Activated T-helper 2 cell treated with anti-CD3 and anti-CD28 coated beads, Interferon-gamma antibody, Interleukin-2, Interleukin-4, amounts not matched to agents 10 μg/mL and 5 μg/mL and 100 μg/mL, durations not matched to agents 14 hours and 24 hours and 36 hours (primary cell): ENCODE measurements around the gene SLC24A1. TPM values are rescaled to one million over a fixed set of nuclear protein-coding genes. Genes with fewer than 3 reads are reported as not detected.

Experiments
- DNase-seq: peaks from one replicate; pipeline ENCODE4 v3.0.0; 2021; ENCODE audit warnings: low spot score
- H3K27ac Mint-ChIP-seq: one replicate; pipeline ENCODE4 v1.8.0; 2021; ENCODE audit warnings: mixed read lengths
- H3K27me3 Mint-ChIP-seq: one replicate; pipeline ENCODE4 v1.8.0; 2021; ENCODE audit warnings: low read depth, mixed read lengths
- H3K36me3 Mint-ChIP-seq: one replicate; pipeline ENCODE4 v1.8.0; 2021; ENCODE audit warnings: low read depth, mixed read lengths
- H3K4me1 Mint-ChIP-seq: one replicate; pipeline ENCODE4 v1.8.0; 2021; ENCODE audit warnings: low read depth, mixed read lengths
- H3K4me3 Mint-ChIP-seq: one replicate; pipeline ENCODE4 v1.8.0; 2021; ENCODE audit warnings: low read depth, mild to moderate bottlenecking, moderate library complexity, mixed read lengths
- H3K9me3 Mint-ChIP-seq: one replicate; pipeline ENCODE4 v1.8.0; 2021; ENCODE audit warnings: mixed read lengths
- intact Hi-C: fragments of 100-400 bp; cut with micrococcal nuclease; formaldehyde crosslinking; loops from one replicate; pipeline ENCODE4 v1.15.1; 2023
- total RNA-seq: library from RNA; stranded (reverse); gene quantifications from 2 replicates; pipeline ENCODE4 v1.2.3, GENCODE V29; 2022

Gene SLC24A1
- total RNA-seq, 1 donor from 2014 or later: 5.3 TPM

GRCh38 chr15:65675551-65675950, 53.8 kb downstream of the SLC24A1 start:
- H3K4me1 Mint-ChIP-seq: no peaks in the 10 kb centered on the region
- no peak for DNase-seq
- no peak overlapping the region for H3K27ac Mint-ChIP-seq
- no peaks in the 10 kb centered on the region for H3K27me3 Mint-ChIP-seq
- peaks cover 39% of the 10 kb centered on the region for H3K36me3 Mint-ChIP-seq
- H3K9me3 Mint-ChIP-seq: no peaks in the 10 kb centered on the region
- intact Hi-C loops: no loop called here
- no peak overlapping the region for H3K4me3 Mint-ChIP-seq

GRCh38 chr15:65676123-65676522, 54.4 kb downstream of the SLC24A1 start:
- Mint-ChIP-seq H3K4me1 (no peaks in the 10 kb centered on the region), H3K27me3 (no peaks in the 10 kb centered on the region), H3K4me3 (no peak overlapping the region), H3K9me3 (no peaks in the 10 kb centered on the region), H3K27ac (no peak overlapping the region), H3K36me3 (peaks cover 39% of the 10 kb centered on the region)
- DNase-seq: no peak
- intact Hi-C loops: no loop called here

- H3K4me3 Mint-ChIP-seq: no peak overlapping the region
- no peak overlapping the region for H3K27ac Mint-ChIP-seq
- no peaks in the 10 kb centered on the region for H3K27me3 Mint-ChIP-seq
- no peaks in the 10 kb centered on the region for H3K9me3 Mint-ChIP-seq
- intact Hi-C loops: no loop called here
- peaks cover 15% of the 10 kb centered on the region for H3K4me1 Mint-ChIP-seq
- H3K36me3 Mint-ChIP-seq: peaks cover 39% of the 10 kb centered on the region
- DNase-seq: no peak
These were observed 58.8 kb downstream of the SLC24A1 start for GRCh38 chr15:65680544-65680943.

- H3K27ac Mint-ChIP-seq: no peak overlapping the region
- no peak overlapping the region for H3K4me3 Mint-ChIP-seq
- H3K9me3 Mint-ChIP-seq: no peaks in the 10 kb centered on the region
- no peaks in the 10 kb centered on the region for H3K27me3 Mint-ChIP-seq
- intact Hi-C loops: no loop called here
- peaks cover 15% of the 10 kb centered on the region for H3K4me1 Mint-ChIP-seq
- DNase-seq: no peak
- peaks cover 54% of the 10 kb centered on the region for H3K36me3 Mint-ChIP-seq
These were observed 60.7 kb downstream of the SLC24A1 start for GRCh38 chr15:65682404-65682911.

GRCh38 chr15:65688462-65688861, 66.7 kb downstream of the SLC24A1 start:
- H3K27ac Mint-ChIP-seq: peak overlapping the region; percentile 24
- intact Hi-C loops: no loop called here
- H3K4me1 Mint-ChIP-seq: peaks cover 21% of the 10 kb centered on the region
- no peak overlapping the region for H3K4me3 Mint-ChIP-seq
- H3K9me3 Mint-ChIP-seq: peaks cover 4% of the 10 kb centered on the region
- H3K27me3 Mint-ChIP-seq: no peaks in the 10 kb centered on the region
- DNase-seq: no peak
- peaks cover 80% of the 10 kb centered on the region for H3K36me3 Mint-ChIP-seq

- Mint-ChIP-seq H3K36me3 (peaks cover 71% of the 10 kb centered on the region), H3K4me1 (peaks cover 17% of the 10 kb centered on the region)
These were observed 68.4 kb downstream of the SLC24A1 start for GRCh38 chr15:65690173-65690572.

GRCh38 chr15:65690778-65691177, 69.0 kb downstream of the SLC24A1 start:
- Mint-ChIP-seq H3K4me1 (peaks cover 17% of the 10 kb centered on the region), H3K27ac (no peak overlapping the region), H3K9me3 (peaks cover 4% of the 10 kb centered on the region), H3K36me3 (peaks cover 71% of the 10 kb centered on the region), H3K27me3 (no peaks in the 10 kb centered on the region), H3K4me3 (no peak overlapping the region)
- DNase-seq: no peak
- intact Hi-C loops: no loop called here

More at GRCh38 chr15:65690173-65690572, 68.4 kb downstream of the SLC24A1 start:
- DNase-seq: no peak
- intact Hi-C loops: no loop called here
- Mint-ChIP-seq H3K4me3 (no peak overlapping the region), H3K9me3 (peaks cover 4% of the 10 kb centered on the region), H3K27me3 (no peaks in the 10 kb centered on the region), H3K27ac (no peak overlapping the region)

GRCh38 chr15:65695081-65695480, 73.3 kb downstream of the SLC24A1 start:
- intact Hi-C loops: no loop called here
- peaks cover 52% of the 10 kb centered on the region for H3K36me3 Mint-ChIP-seq
- no peak overlapping the region for H3K4me3 Mint-ChIP-seq
- H3K4me1 Mint-ChIP-seq: peaks cover 2% of the 10 kb centered on the region
- no peak overlapping the region for H3K27ac Mint-ChIP-seq
- no peak for DNase-seq
- H3K9me3 Mint-ChIP-seq: no peaks in the 10 kb centered on the region
- H3K27me3 Mint-ChIP-seq: no peaks in the 10 kb centered on the region

Other genes with a start within 250 kb of the SLC24A1 start
- gene IGDCC3, start 243.9 kb upstream of the SLC24A1 start, total RNA-seq: not detected in 2 replicates
- 0.18 and 0.39 TPM in 2 replicates for gene IGDCC4, start 199.0 kb upstream of the SLC24A1 start, total RNA-seq
- gene DPP8, start 104.2 kb upstream of the SLC24A1 start, total RNA-seq: 32.3 and 33.8 TPM in 2 replicates
- 39.1 and 39.8 TPM in 2 replicates for gene HACD3, start 91.5 kb upstream of the SLC24A1 start, total RNA-seq
- 45.4 and 47.8 TPM in 2 replicates for gene INTS14, start 10.8 kb upstream of the SLC24A1 start, total RNA-seq
- 62.3 and 65.8 TPM in 2 replicates for gene DENND4A, start 170.4 kb downstream of the SLC24A1 start, total RNA-seq
- 153 and 155 TPM in 2 replicates for gene RAB11A, start 247.6 kb downstream of the SLC24A1 start, total RNA-seq